Activated T-helper 1 cell treated with Interleukin-2 at 50 U/mL for 16 hours (primary cell): Measurements from ENCODE around the gene RSAD1.
A peak's percentile ranks its signal among the peaks of the same experiment; 100 is the strongest.

Source experiments
- DNase-seq: peaks from one replicate; pipeline ENCODE4 v3.0.0-alpha.2; 2020; ENCODE audit warnings: low read depth

RSAD1 gene

DNA sequence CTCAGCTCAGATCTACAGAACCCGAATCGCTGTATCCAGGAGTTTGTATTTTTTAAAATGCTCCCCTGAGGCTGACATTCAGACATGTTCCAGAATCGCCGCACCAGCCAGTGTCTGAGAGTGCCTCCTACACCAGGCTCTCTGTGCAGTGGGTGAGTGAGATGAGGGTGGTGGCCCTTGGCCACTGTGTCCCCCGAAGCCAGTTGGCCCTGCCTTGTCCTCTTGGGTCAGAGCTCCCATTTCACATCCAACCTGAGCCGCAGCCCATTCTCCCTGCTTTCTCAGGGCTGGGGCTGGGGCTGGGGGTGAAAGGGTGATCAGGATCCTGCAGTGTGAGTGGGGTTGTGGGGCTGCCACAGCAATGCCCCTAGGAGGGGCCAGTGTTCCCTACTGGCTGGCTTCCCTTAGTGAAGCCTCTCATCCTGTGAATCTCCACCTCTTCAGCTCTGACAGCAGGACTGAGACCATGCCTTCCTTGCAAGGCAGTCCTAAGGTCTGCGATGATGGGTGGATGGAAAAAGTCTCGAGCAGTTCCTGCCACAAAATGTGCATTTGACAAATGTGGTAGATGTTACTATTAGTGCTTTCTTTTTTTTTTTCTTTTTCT, 16.7 kb downstream of the RSAD1 start:
- DNase-seq: no peak

DNA sequence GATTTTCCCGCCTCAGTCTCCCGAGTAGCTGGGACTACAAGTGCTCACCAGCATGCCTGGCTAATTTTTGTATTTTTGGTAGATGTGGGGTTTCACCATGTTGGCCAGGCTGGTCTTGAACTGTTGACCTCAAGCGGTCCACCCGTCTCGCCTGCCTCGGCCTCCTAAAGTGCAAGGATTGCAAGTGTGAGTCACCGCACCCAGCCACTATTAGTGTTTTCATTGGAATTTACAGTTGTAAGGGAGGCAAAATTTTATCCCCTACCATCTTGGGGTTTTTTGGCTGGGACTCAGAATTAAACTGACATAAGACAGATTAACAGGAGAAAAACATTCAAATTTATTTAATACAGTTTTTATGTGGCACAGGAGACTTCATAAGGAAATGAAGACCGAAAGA, 17.3 kb downstream of the RSAD1 start:
- no peak for DNase-seq

- no peak for DNase-seq
Measured at GRCh38 chr17:50498021-50498874, 19.6 kb downstream of the RSAD1 start.

GRCh38 chr17:50499270-50499669, 20.6 kb downstream of the RSAD1 start:
- DNase-seq: no peak

- no peak for DNase-seq
Measured at GRCh38 chr17:50499721-50500120, 21.1 kb downstream of the RSAD1 start.

GRCh38 chr17:50501054-50501453, 22.4 kb downstream of the RSAD1 start:
- DNase-seq: no peak

DNA sequence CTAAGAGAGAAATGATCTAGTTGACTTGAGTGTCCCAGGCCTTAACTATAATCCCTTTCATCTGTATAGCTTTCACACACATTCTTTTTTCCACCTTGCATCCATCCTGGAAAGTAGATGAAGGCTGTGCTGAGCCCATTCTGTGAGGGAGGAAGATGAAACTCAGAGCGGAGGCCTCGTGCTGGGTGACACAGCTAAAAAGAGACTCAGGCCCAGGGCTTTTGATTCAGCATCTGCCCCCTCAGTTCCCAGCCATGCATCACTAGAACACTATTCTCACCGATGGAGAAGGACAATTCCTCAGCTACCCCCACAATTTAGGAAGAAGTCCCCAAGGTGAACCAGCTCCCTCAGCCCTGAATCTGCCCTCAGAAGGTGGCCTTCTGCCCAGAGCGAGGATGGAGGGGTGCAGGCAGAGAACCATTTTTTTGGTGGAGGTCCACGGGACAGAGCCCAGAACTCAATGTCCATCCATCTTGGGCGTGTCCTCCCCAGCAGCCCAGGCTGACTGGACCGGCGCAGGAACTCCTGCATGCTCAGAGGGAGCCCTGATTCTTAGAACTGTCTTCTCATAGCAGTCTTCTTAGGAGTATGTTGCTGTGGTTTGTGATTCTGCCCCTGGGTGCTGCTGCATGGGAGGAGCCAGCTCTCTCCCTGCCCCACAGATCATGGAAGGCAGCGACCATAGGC, 23.8 kb downstream of the RSAD1 start:
- DNase-seq: no peak

GRCh38 chr17:50505591-50506130, 27.0 kb downstream of the RSAD1 start:
- no peak for DNase-seq

DNA sequence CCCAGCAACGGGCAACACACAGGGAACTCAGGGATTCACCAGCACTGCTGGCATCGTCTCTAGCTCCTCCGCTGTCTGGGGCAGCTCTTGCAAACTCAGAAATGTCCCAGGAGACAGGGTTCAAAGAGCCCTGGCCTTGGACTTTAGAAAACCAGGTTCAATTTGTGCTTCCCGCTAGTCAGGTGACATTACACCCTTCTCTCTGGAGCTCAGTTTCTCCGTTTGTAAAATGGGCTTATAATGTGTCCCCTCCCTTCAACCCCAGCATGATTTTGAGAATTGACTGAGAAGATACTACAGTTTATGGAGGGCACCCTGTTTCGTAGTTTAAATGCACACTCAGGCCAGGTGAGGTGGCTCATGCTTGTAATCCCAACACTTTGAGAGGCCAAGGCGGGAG, 27.6 kb downstream of the RSAD1 start:
- no peak for DNase-seq

GRCh38 chr17:50507871-50508572, 29.4 kb downstream of the RSAD1 start, which contains the start of gene MYCBPAP:
MYCBPAP (plus strand) TSS chr17:50508439; CDS start chr17:50508675, 236 bp downstream.
- DNase-seq: peak; percentile 48

GRCh38 chr17:50508573-50509460, 30.2 kb downstream of the RSAD1 start:
- no peak for DNase-seq

DNA sequence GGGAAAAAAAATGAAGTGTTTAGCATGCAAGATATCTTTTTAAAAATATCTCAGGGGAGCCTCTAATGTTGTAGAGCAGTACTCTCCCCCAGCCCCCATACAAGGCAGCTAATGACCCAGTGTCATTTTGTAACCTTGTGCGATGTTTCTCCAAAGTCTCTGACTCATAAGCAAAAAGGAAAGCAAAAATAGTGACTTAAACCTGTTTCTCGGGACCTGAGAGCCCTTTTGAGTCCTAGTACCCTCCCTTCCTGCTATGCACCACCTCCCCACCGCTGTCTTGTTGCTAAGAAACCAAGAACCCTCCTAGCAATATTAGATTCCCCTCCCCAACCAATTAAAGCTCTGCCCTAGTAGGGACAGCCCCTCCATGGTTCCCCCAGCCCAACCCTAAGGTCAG, 32.4 kb downstream of the RSAD1 start:
- DNase-seq: no peak

GRCh38 chr17:50513495-50513894, 34.8 kb downstream of the RSAD1 start:
- no peak for DNase-seq

- no peak for DNase-seq
Measured at GRCh38 chr17:50514388-50514787, 35.7 kb downstream of the RSAD1 start.

GRCh38 chr17:50514936-50515702, 36.5 kb downstream of the RSAD1 start:
- no peak for DNase-seq

DNA sequence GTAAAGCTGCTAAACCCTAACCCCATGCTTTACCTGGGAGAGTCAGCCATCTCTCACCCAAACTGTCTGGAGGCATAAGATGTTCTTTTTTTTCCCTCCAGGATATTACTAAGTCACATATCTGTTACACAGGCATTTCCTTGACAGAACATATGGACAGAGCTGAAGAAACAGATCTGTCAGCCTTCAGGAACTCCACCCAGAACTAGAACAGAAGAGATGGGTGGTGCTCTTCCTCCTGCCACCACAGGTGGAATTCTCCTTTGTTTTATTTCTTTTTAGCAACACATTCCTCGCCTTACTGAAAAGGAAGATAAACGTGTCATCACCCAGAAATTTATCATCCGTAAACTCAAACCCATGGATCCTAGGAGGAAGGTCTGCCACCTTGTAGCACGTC, 38.4 kb downstream of the RSAD1 start:
- no peak for DNase-seq

DNA sequence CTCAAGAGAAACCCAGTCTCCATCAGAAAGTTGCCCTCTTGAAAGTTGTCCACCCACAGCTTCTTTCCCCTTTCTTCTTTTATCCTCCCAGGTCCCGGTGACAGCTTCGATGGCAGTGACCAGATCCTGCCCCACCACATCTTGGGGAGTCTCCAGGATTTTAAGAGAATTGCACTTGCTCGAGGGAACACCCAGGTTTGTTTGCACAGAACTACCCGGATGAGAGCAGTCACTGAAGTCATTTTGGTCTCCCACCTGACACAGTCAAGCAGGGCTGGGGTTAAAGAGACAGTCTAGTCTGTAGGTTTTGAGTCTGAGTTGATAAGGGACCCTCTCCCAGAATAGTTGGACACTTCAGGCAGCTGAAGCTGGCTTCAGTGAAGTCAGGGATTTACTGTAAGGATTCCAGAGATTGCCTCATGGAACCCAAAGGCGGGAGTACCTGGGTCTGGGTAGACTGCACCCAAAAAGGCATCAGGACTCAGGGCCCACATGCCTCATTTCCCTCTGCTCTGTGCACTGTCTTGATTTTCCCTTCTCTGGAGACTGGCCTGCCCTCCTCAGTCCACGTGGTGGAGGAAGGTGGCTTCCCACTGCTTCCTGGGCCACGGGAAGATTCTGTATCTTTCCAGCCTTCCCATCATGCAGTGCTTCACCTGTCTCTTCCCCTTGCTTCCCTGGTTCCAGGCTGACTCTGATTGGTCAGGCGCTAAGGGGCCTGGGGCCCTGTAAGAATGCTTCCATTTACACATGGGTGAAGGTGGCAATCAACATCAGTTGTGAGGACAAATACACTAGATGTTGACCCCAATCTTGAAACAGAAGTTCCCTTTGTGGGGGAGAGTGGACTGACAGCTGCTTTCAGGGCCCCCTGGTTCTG, 39.1 kb downstream of the RSAD1 start:
- no peak for DNase-seq

- DNase-seq: no peak
Measured at GRCh38 chr17:50518384-50519023, 39.8 kb downstream of the RSAD1 start.
